GM21529 (cell line): ENCODE results near the gene TBC1D22A.
"Not testable (repeated sequence)": the region's sequence is repeated elsewhere in the genome, so short reads cannot be mapped to it uniquely, and the experiment has no call there.

ENCODE experiments used
- ATAC-seq: cut with Tn5 transposase; IDR thresholded peaks from one replicate; pipeline ENCODE4 v1.9.1; 2021; ENCODE audit not compliant: unreplicated experiment

The TBC1D22A gene

DNA sequence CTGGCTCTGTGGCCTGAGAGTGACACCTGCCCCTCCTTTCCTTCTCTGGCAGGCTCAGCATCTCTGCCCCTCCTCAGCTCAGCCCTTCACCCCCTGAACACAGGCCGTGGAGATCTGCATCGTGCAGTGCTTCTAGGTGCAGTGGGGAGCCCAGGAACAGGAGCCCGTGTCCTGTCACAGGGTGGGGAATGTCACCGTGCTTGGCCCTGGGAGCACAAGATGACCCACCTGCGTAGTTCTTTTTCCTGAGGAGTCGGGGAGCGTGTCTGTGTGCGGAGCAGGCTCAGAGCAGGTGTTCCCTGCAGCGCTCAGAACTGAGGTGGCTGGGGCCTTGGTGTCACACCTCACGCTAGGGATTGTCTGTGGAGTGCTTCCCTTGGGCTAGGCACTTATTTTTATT lies 10.6 kb downstream of the TBC1D22A start:
- ATAC-seq: no peak

GRCh38 chr22:46774253-46774979 lies 12.0 kb downstream of the TBC1D22A start:
- ATAC-seq: peak; percentile 43

DNA sequence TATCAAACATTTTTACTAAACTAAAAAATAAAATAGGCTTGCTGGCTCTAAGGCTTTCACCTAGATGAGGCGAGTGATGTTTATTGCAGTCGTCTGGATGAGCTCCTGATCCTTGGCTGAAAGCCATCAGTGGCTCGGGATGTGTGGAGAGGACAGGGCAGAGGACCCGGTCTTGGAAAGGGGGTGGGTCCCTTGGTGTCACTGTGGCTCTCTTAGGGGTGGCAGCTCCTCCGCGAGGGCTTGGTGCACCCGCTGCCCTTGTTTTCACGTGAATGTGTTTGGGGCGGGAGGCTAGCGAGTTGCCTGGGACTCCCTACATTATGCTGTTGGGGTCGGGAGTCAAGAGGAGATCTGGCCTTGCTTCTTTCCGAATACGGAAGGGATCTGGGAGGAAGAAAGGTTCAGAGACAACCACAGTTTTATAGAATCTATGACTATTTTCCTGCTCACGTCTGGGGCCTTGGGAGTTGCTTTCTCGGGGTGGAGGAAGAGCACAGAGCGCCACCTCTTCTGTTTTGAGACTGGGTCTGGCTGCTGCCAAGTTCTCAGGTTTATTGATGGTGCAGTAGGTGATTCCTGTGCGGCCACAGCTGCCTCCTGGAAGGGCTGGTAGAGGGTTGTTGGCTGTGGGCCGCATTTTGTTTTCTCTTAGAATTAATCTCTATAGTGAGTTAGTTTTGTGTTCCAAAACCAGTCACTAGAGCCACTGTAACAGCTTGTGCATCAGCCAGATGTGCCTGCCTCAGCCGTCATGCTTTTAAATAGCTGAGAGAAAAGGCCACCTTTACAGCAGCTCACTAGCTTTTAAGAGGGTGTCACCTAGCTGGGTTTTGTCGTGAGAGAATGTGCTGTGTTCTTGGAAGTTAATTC lies 12.8 kb downstream of the TBC1D22A start:
- ATAC-seq: no peak

DNA sequence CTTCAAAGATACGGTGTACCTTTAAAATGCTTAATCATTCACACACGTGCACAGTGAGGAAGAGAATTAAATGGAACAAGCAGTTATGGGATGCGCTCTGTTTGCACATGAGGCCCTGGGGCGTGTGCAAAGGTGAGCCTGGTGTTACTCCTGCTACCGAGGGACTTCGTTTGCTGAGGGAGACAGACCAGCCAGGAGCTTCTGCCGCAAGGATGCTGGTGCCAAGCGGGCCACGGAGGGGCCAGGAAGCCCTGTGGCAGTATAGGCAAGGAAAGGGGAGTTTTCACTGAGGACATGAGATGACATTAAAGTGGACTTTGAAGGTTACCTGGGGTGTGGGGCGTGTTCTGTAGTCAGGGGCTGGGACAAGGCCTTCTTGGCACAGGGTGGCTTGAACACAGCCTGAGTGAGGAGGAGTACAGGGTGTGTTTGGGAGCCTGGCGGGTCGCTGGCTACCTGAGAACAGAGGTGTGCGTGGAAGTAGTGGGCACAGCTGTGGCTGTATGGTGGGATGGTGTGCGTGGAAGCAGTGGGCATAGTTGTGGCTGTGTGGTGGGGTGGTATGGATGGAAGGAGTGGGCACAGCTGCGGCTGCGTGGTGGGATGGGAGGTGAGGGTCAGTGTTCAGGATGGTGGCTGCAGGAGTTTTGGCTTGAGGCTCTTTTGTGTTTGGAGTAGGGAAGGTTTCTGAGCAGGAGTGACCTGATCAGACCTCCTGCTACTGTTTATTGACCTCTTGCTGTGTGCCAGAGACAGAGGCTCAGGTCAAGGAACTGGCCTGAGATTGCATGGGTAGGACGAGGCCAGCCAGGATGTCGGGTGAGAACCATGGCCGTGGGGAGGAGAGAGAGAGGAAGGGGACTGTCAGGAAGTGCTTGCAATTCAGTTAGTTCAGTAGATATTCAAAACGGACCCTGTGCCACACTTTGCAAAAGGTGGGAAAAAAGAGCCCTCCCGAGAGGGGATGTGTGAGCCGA lies 13.7 kb downstream of the TBC1D22A start:
- no peak for ATAC-seq

GRCh38 chr22:46776876-46777608 lies 14.6 kb downstream of the TBC1D22A start:
- no peak for ATAC-seq

DNA sequence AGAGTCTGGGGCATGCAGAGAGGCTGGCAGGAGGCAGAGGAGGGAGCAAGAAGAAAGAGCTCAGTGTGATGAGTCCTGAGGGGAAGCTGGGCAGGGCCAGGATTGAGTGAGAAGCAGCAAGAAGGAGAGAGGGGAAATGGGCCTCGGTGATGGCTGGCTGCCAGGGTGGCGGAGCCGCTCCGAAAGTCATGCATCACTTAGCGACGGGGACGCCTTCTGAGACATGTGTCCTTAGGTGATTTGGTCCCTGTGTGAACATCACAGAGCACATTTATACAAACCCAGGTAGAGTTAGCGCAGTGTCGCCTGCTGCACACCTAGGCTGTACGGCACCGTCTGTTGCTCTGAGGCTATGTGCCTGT lies 15.1 kb downstream of the TBC1D22A start:
- no peak for ATAC-seq

- ATAC-seq: no peak
Observed at GRCh38 chr22:46779023-46779422, 16.6 kb downstream of the TBC1D22A start.

DNA sequence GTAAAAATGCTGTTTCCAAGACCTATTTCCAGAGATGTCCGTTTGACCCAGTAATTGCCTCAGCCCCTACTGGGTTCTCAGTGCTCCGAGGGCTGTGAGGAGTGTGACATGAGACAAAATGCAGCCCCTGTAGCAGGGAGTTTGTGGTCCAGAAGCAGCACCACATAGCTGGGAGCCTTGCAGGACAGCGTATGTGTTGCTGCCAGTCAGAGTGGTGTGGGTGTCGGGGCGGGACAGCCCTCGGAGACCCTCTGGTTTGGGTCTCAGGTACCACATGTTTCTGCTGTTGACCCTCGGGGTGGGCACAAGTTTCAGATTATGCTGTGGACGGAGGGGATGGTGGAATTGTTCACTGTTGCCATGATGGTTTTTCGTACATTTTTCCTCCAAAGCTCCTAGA lies 17.2 kb downstream of the TBC1D22A start:
- ATAC-seq: no peak

DNA sequence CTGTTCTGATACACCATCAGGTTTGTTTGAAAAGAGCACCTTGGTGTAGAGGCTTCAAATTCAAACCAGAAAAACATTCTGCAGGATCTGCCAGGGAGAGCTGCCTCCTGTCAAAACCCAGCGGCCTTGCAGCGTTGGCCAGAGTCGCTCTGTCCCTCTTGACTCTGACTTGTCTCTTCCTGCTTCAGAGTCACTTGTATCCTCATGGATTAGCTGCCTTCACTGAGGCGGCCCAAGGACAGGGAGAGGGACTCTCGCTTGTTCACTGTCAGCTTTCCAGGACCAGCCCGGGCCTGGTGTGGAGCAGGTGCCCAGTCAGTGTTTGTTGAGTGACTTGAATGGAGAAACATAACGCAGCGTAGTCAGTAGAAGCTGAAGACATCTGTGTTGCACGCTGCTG lies 18.0 kb downstream of the TBC1D22A start:
- ATAC-seq: no peak

GRCh38 chr22:46781291-46781690 lies 18.8 kb downstream of the TBC1D22A start:
- ATAC-seq: no peak

- ATAC-seq: not testable (repeated sequence)
Observed at GRCh38 chr22:46782200-46782599, 19.8 kb downstream of the TBC1D22A start.

DNA sequence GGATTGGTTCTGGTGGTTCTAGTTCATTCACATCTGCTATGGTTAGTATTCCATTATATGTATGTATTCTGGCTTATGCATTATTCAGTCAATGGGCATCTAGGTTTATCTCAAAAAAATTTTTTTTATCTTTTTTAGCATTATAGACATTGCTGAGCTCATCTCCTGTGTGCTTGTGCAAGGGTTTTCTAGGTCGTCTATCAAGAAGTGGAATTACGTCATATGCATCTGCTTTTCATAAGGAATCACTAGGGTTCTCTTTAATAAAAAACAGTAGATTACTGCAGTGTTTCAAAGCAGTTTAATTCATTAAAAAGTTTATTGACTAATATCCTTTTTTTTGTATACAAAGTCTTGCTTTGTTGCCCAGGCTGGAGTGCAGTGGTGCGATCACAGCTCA lies 21.3 kb downstream of the TBC1D22A start:
- no peak for ATAC-seq

- ATAC-seq: no peak
Observed at GRCh38 chr22:46788441-46789172, 26.2 kb downstream of the TBC1D22A start.

GRCh38 chr22:46789992-46790391 lies 27.5 kb downstream of the TBC1D22A start:
- ATAC-seq: no peak

- no peak for ATAC-seq
Observed at GRCh38 chr22:46791201-46791731, 28.8 kb downstream of the TBC1D22A start.

GRCh38 chr22:46792061-46792796 lies 29.8 kb downstream of the TBC1D22A start:
- no peak for ATAC-seq

DNA sequence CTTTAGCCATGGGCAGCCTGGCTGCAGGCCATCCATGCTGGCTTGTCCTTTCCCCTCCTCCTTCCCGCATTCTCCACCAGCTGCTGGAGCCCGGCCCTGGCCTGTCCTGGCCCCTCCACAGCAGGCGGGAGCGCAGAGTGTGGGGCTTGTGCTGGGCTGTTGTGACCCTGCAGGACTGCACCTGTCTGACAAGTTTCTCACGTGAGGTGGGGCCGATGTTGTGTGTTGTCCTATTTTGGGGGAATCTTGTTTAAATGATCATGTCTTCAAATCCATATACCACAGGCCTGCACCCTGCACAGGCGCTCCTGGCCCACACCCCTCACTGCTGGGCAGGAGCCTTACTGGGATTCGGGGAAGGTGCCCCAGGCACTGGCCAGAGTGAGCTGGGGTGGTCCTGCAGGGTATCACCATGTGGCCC lies 30.4 kb downstream of the TBC1D22A start:
- no peak for ATAC-seq

DNA sequence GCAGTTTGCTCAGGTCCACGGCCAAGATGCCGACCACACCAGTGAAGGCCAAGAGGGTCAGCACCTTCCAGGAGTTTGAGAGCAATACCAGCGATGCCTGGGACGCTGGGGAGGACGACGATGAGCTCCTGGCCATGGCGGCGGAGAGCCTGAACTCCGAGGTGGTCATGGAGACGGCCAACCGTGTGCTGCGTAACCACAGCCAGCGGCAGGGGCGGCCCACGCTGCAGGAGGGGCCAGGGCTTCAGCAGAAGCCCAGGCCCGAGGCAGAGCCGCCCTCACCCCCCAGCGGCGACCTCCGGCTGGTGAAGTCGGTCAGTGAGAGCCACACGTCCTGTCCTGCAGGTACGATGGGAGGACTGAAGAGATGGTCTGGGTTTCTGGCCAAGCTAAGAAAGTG lies 31.0 kb downstream of the TBC1D22A start:
- no peak for ATAC-seq

DNA sequence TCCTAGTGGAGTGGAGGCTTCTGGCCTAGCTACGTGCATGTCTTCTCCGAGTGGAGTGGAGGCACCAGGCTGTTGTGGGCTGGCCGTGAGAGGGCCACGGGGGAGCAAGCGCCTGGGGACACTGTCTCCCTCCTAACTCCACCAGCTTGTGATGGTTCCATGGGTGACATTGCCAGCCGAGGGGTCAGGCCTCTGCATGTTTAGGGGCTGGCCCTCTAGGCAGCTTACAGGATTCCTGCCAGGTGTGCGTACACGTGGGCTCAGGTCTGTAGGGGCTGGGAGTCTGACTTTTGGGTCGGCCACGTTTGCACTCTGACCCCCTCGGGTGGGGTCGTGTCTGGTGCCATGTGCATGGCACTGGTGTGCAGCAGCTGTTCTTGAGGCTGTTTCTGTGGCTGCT lies 31.6 kb downstream of the TBC1D22A start:
- ATAC-seq: no peak
